Chondrocyte (in vitro differentiated cells): ENCODE results near the gene TRIM71. TPM values are rescaled to one million over a fixed set of nuclear protein-coding genes. Genes with fewer than 3 reads are reported as not detected.

ENCODE experiments used
- DNase-seq: peaks from one replicate; pipeline ENCODE4 v3.0.0; 2021; ENCODE audit warnings: mixed read lengths, low spot score
- H3K27ac Mint-ChIP-seq: one replicate; pipeline ENCODE4 v1.8.0; 2021; ENCODE audit warnings: mild to moderate bottlenecking, moderate library complexity, mixed read lengths; ENCODE audit not compliant: unreplicated experiment
- H3K27me3 Mint-ChIP-seq: 2 replicates; pipeline ENCODE4 v1.8.0; 2021; ENCODE audit warnings: low read depth, mixed read lengths
- H3K36me3 Mint-ChIP-seq: 2 replicates; pipeline ENCODE4 v1.8.0; 2021; ENCODE audit warnings: low read depth, mixed read lengths
- H3K4me1 Mint-ChIP-seq: 2 replicates; pipeline ENCODE4 v1.8.0; 2021; ENCODE audit warnings: low read depth, mild to moderate bottlenecking, mixed read lengths
- H3K4me3 Mint-ChIP-seq: one replicate; pipeline ENCODE4 v1.8.0; 2021; ENCODE audit warnings: mild to moderate bottlenecking, moderate library complexity, mixed read lengths; ENCODE audit not compliant: unreplicated experiment
- H3K9me3 Mint-ChIP-seq: 2 replicates; pipeline ENCODE4 v1.8.0; 2021; ENCODE audit warnings: low read depth, mixed read lengths
- total RNA-seq: library from RNA; stranded (reverse); gene quantifications from 3 replicates; pipeline ENCODE4 v1.2.1, GENCODE V29; 2021
- TF ChIP-seq, protein P1 (sequence below): fragments of 200-600 bp; sonication (generic); IDR thresholded peaks from 2 replicates; pipeline ENCODE4 v1.5.0; 2021; ENCODE audit warnings: antibody characterized with exemption, mild to moderate bottlenecking, moderate library complexity

Gene TRIM71
- total RNA-seq, 1 donor from 2014 or later: 0.05 TPM

DNA sequence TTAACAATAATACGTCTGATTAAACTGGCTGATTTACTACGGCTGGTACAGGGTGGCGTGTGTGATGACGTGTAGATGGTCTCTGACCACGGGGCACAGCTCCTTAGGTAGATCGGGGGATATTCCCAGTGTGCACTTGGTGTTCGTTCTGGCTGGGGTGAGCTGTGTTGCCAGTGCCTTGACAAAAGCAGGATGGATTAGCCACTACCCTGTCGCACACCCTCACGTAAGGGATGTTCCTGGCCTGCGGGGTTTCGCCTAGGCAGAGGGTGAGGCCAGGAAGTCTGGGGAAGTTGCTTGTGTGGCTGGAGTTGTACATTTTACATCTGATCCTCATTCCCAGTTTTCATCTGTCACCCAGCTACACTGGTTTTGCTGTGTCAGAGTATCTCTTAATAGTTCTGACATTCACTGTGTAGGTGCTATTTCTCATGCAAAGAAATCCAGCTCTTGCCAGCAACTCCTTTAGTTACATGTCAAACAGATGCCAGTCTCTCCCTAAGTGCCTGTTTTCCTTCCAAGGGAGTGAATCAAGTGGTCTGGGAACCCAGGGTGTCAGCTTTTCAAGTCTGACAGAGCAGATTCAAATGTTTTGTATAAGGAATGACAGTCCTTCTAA, 67.6 kb downstream of the TRIM71 start:
- TF ChIP-seq, protein P1, sequence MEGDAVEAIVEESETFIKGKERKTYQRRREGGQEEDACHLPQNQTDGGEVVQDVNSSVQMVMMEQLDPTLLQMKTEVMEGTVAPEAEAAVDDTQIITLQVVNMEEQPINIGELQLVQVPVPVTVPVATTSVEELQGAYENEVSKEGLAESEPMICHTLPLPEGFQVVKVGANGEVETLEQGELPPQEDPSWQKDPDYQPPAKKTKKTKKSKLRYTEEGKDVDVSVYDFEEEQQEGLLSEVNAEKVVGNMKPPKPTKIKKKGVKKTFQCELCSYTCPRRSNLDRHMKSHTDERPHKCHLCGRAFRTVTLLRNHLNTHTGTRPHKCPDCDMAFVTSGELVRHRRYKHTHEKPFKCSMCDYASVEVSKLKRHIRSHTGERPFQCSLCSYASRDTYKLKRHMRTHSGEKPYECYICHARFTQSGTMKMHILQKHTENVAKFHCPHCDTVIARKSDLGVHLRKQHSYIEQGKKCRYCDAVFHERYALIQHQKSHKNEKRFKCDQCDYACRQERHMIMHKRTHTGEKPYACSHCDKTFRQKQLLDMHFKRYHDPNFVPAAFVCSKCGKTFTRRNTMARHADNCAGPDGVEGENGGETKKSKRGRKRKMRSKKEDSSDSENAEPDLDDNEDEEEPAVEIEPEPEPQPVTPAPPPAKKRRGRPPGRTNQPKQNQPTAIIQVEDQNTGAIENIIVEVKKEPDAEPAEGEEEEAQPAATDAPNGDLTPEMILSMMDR: no peak
- DNase-seq: no peak
- no peaks in the 10 kb centered on the region for H3K27me3 Mint-ChIP-seq
- H3K4me3 Mint-ChIP-seq: no peak overlapping the region
- no peak overlapping the region for H3K27ac Mint-ChIP-seq
- H3K36me3 Mint-ChIP-seq: no peaks in the 10 kb centered on the region
- no peaks in the 10 kb centered on the region for H3K9me3 Mint-ChIP-seq
- H3K4me1 Mint-ChIP-seq: peaks cover 11% of the 10 kb centered on the region

DNA sequence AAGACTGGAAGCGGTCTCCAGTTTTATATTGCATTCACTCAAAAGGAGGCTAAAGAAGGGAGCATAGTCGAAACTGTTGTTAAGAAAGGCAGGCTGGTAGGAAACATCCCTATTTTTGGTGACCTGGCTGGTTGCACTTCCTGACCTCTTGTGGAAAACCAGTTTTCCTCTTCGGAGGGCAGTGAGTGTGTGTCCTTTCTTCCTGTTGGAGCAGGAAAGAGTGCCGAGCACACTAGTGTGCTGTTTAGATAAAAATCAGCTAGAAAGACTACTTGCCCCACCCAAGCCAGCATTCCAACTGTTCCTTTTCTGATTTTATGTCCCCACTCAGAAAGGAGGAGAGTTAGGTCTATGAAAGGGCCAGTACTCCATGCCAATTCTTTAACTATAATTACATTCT, 68.5 kb downstream of the TRIM71 start:
- peaks cover 11% of the 10 kb centered on the region for H3K4me1 Mint-ChIP-seq
- no peaks in the 10 kb centered on the region for H3K36me3 Mint-ChIP-seq
- H3K9me3 Mint-ChIP-seq: no peaks in the 10 kb centered on the region
- H3K27ac Mint-ChIP-seq: no peak overlapping the region
- no peaks in the 10 kb centered on the region for H3K27me3 Mint-ChIP-seq
- DNase-seq: no peak
- H3K4me3 Mint-ChIP-seq: no peak overlapping the region
- TF ChIP-seq, protein P1: no peak

DNA sequence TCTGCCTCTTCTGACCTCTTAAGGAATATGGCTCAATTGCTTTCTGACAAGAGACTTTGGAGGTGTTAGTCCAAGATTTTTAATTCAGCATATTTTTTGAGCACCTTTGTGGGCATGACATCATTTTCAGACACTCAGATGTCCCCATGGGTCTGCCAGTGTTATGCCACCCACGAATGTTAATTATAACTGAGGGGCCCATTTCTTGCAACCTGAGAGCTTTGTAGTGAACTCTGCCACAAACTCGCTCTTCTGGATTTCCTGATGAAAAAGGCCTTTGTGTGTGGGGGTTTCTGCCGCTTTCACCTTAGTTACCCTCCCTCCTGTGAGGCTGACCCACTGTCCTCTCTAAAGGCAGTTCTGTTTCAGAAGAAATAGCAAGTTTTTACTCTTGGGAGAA, 69.1 kb downstream of the TRIM71 start:
- DNase-seq: no peak
- peaks cover 11% of the 10 kb centered on the region for H3K4me1 Mint-ChIP-seq
- no peaks in the 10 kb centered on the region for H3K9me3 Mint-ChIP-seq
- no peaks in the 10 kb centered on the region for H3K36me3 Mint-ChIP-seq
- H3K4me3 Mint-ChIP-seq: no peak overlapping the region
- TF ChIP-seq, protein P1: no peak
- H3K27ac Mint-ChIP-seq: no peak overlapping the region
- no peaks in the 10 kb centered on the region for H3K27me3 Mint-ChIP-seq

DNA sequence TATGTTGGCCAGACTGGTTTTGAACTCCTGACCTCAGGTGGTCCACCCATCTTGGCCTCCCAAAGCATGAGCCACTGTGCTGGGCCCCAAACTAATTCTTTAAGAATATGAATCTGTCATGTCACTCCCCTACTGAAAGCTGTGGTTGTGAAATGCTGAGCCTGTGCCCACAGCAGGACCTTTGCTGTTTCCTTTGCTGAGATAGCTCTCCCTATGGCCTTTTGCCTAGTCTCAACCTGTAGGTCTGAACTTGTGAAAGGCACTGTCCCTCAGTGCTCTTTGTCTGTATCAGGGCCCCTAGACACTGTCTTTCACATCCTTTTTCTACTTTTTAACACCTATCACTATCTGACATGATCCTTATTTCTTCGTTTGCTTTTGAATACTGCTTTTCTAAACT, 70.9 kb downstream of the TRIM71 start:
- Mint-ChIP-seq H3K27ac (no peak overlapping the region), H3K9me3 (no peaks in the 10 kb centered on the region), H3K36me3 (no peaks in the 10 kb centered on the region), H3K4me1 (peaks cover 11% of the 10 kb centered on the region), H3K27me3 (peaks cover 7% of the 10 kb centered on the region), H3K4me3 (no peak overlapping the region)
- DNase-seq: no peak
- TF ChIP-seq, protein P1: no peak

DNA sequence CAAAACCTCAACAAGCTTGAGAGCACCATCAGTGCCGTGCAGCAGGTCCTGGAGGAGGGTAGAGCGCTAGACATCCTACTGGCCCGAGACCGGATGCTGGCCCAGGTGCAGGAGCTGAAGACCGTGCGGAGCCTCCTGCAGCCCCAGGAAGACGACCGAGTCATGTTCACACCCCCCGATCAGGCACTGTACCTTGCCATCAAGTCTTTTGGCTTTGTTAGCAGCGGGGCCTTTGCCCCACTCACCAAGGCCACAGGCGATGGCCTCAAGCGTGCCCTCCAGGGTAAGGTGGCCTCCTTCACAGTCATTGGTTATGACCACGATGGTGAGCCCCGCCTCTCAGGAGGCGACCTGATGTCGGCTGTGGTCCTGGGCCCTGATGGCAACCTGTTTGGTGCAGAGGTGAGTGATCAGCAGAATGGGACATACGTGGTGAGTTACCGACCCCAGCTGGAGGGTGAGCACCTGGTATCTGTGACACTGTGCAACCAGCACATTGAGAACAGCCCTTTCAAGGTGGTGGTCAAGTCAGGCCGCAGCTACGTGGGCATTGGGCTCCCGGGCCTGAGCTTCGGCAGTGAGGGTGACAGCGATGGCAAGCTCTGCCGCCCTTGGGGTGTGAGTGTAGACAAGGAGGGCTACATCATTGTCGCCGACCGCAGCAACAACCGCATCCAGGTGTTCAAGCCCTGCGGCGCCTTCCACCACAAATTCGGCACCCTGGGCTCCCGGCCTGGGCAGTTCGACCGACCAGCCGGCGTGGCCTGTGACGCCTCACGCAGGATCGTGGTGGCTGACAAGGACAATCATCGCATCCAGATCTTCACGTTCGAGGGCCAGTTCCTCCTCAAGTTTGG, 72.9 kb downstream of the TRIM71 start:
- Mint-ChIP-seq H3K27me3 (peaks cover 12% of the 10 kb centered on the region), H3K36me3 (no peaks in the 10 kb centered on the region), H3K4me3 (no peak overlapping the region), H3K27ac (no peak overlapping the region), H3K9me3 (no peaks in the 10 kb centered on the region), H3K4me1 (peaks cover 7% of the 10 kb centered on the region)
- TF ChIP-seq, protein P1: no peak
- DNase-seq: no peak
